H9 (cell line): ENCODE measurements around the gene KMT2C. TPM values are rescaled to one million over a fixed set of nuclear protein-coding genes. Genes with fewer than 3 reads are reported as not detected.

Experiments
- DNase-seq: peaks from one replicate; pipeline ENCODE4 v3.0.0-alpha.2; 2017
- H2AFZ ChIP-seq: one replicate; pipeline ENCODE4 v1.6.1; 2013; ENCODE audit warnings: mild to moderate bottlenecking, low read length, control low read depth, moderate library complexity
- H2AK5ac ChIP-seq: 2 replicates; pipeline ENCODE4 v1.6.1; 2013; ENCODE audit warnings: low read length, control low read depth, mixed read lengths; ENCODE audit not compliant: insufficient read length
- H2BK120ac ChIP-seq: one replicate; pipeline ENCODE4 v1.6.1; 2013; ENCODE audit warnings: low read depth, mild to moderate bottlenecking, low read length, control low read depth, inconsistent platforms; ENCODE audit not compliant: poor library complexity, severe bottlenecking
- H2BK12ac ChIP-seq: 2 replicates; pipeline ENCODE4 v1.6.1; 2013; ENCODE audit warnings: low read length, control low read depth, mixed read lengths, low read depth; ENCODE audit not compliant: insufficient read length
- H2BK15ac ChIP-seq: 2 replicates; pipeline ENCODE4 v1.6.1; 2013; ENCODE audit warnings: low read depth, low read length, control low read depth
- H2BK20ac ChIP-seq: one replicate; pipeline ENCODE4 v1.6.1; 2013; ENCODE audit warnings: low read depth, mild to moderate bottlenecking, low read length, control low read depth, inconsistent platforms; ENCODE audit not compliant: poor library complexity, severe bottlenecking
- H2BK5ac ChIP-seq: 2 replicates; pipeline ENCODE4 v1.6.1; 2013; ENCODE audit warnings: low read length, control low read depth, mixed read lengths; ENCODE audit not compliant: insufficient read length
- H3K14ac ChIP-seq: 2 replicates; pipeline ENCODE4 v1.6.1; 2013; ENCODE audit warnings: low read length, control low read depth; ENCODE audit not compliant: insufficient read depth
- H3K18ac ChIP-seq: 2 replicates; pipeline ENCODE4 v1.6.1; 2013; ENCODE audit warnings: low read depth, mild to moderate bottlenecking, mixed read lengths, low read length, control low read depth; ENCODE audit not compliant: insufficient read length
- H3K23ac ChIP-seq: 2 replicates; pipeline ENCODE4 v1.6.1; 2013; ENCODE audit warnings: low read length, control low read depth, mixed read lengths, low read depth; ENCODE audit not compliant: insufficient read length
- H3K23me2 ChIP-seq: 2 replicates; pipeline ENCODE4 v1.6.1; 2013; ENCODE audit warnings: low read depth, mild to moderate bottlenecking, mixed read lengths, low read length, control low read depth; ENCODE audit not compliant: insufficient read length, poor library complexity, severe bottlenecking
- H3K27ac ChIP-seq: 2 replicates; pipeline ENCODE4 v1.5.1; 2013; ENCODE audit warnings: low read length, control low read depth, mixed read lengths, low read depth; ENCODE audit not compliant: insufficient read length
- H3K27me3 ChIP-seq: 2 replicates; pipeline ENCODE4 v1.6.1; 2013; ENCODE audit warnings: low read length, control low read depth, inconsistent platforms; ENCODE audit not compliant: insufficient read depth
- H3K4ac ChIP-seq: 2 replicates; pipeline ENCODE4 v1.6.1; 2013; ENCODE audit warnings: low read depth, mild to moderate bottlenecking, control low read depth, inconsistent platforms, low read length, moderate library complexity
- H3K4me1 ChIP-seq: 2 replicates; pipeline ENCODE4 v1.6.1; 2013; ENCODE audit warnings: low read length, control low read depth, inconsistent platforms; ENCODE audit not compliant: insufficient read depth
- H3K4me2 ChIP-seq: 2 replicates; pipeline ENCODE4 v1.6.1; 2013; ENCODE audit warnings: low read length, control low read depth, mixed read lengths; ENCODE audit not compliant: insufficient read length, insufficient read depth
- H3K56ac ChIP-seq: 2 replicates; pipeline ENCODE4 v1.6.1; 2013; ENCODE audit warnings: low read depth, mild to moderate bottlenecking, mixed read lengths, low read length, control low read depth; ENCODE audit not compliant: insufficient read length
- H3K79me1 ChIP-seq: 2 replicates; pipeline ENCODE4 v1.6.1; 2013; ENCODE audit warnings: low read depth, mild to moderate bottlenecking, moderate library complexity, low read length, control low read depth, inconsistent platforms; ENCODE audit not compliant: insufficient read depth, poor library complexity, severe bottlenecking
- H3K79me2 ChIP-seq: 2 replicates; pipeline ENCODE4 v1.6.1; 2013; ENCODE audit warnings: low read length, control low read depth, inconsistent platforms; ENCODE audit not compliant: insufficient read depth
- H3K9ac ChIP-seq: 2 replicates; pipeline ENCODE4 v1.6.1; 2013; ENCODE audit warnings: low read length, control low read depth, mixed read lengths; ENCODE audit not compliant: insufficient read length; ENCODE audit errors: extremely low read depth
- H3K9me3 ChIP-seq: one replicate; pipeline ENCODE4 v1.6.1; 2013; ENCODE audit warnings: low read depth, low read length, inconsistent platforms; ENCODE audit not compliant: control insufficient read depth
- H3T11ph ChIP-seq: one replicate; pipeline ENCODE4 v1.6.1; 2013; ENCODE audit warnings: mild to moderate bottlenecking, low read length, control low read depth, inconsistent platforms
- H4K20me1 ChIP-seq: one replicate; pipeline ENCODE4 v1.6.1; 2013; ENCODE audit not compliant: control insufficient read depth, insufficient read length, insufficient read depth
- H4K5ac ChIP-seq: 2 replicates; pipeline ENCODE4 v1.6.1; 2013; ENCODE audit warnings: low read depth, mild to moderate bottlenecking, mixed read lengths, low read length, control low read depth; ENCODE audit not compliant: insufficient read length
- H4K8ac ChIP-seq: replicated peaks from 2 replicates; pipeline ENCODE4 v1.6.1; 2013; ENCODE audit warnings: low read length, control low read depth, mixed read lengths, low read depth; ENCODE audit not compliant: insufficient read length
- H4K91ac ChIP-seq: 2 replicates; pipeline ENCODE4 v1.6.1; 2013; ENCODE audit warnings: low read depth, mild to moderate bottlenecking, moderate library complexity, mixed read lengths, low read length, control low read depth; ENCODE audit not compliant: insufficient read length
- H3K27ac Mint-ChIP-seq, 3 experiments: 2 replicates in 2 of 3; 3 replicates in 1 of 3; pipeline ENCODE4 v1.8.0; 2020 to 2021; ENCODE audit warnings: mixed read lengths in 3 of 3, mild to moderate bottlenecking in 1 of 3, moderate library complexity in 1 of 3
- H3K27me3 Mint-ChIP-seq: 2 replicates; pipeline ENCODE4 v1.8.0; 2021; ENCODE audit warnings: low read depth, mild to moderate bottlenecking, moderate library complexity, mixed read lengths
- H3K36me3 Mint-ChIP-seq, 3 experiments: 2 replicates in 2 of 3; 3 replicates in 1 of 3; pipeline ENCODE4 v1.8.0; 2020 to 2021; ENCODE audit warnings: low read depth in 3 of 3, mixed read lengths in 3 of 3; ENCODE audit not compliant: insufficient read depth in 1 of 3
- H3K4me1 Mint-ChIP-seq, 2 experiments: 2 replicates each; pipeline ENCODE4 v1.8.0; 2020; ENCODE audit warnings: mixed read lengths in 2 of 2
- H3K4me3 Mint-ChIP-seq, 2 experiments: 2 replicates in 1 of 2; 3 replicates in 1 of 2; pipeline ENCODE4 v1.8.0; 2020 to 2021; ENCODE audit warnings: mild to moderate bottlenecking in 2 of 2, mixed read lengths in 2 of 2, moderate library complexity in 1 of 2
- H3K9me3 Mint-ChIP-seq, 2 experiments: 2 replicates in 1 of 2; 3 replicates in 1 of 2; pipeline ENCODE4 v1.8.0; 2020; ENCODE audit warnings: mild to moderate bottlenecking in 2 of 2, mixed read lengths in 2 of 2, moderate library complexity in 1 of 2
- CTCF ChIP-seq: fragments of 200-600 bp; sonication (generic); conservative IDR thresholded peaks from 3 replicates; pipeline ENCODE4 v1.8.0; 2021; ENCODE audit warnings: antibody characterized with exemption, mild to moderate bottlenecking
- WGBS: extraction: QIAGEN DNeasy Blood & Tissue Kit; methylation state at CpG from one replicate; pipeline ENCODE4 v1.1.7; 2013; ENCODE audit warnings: missing lambda C conversion rate, low lambda C conversion rate, mixed read lengths; ENCODE audit not compliant: insufficient read length; ENCODE audit errors: extremely low coverage; 5-methylcytosine and 5-hydroxymethylcytosine counted together
- total RNA-seq: library from RNA; stranded (reverse); gene quantifications from 2 replicates; pipeline ENCODE4 v1.2.1, GENCODE V29; 2021

The KMT2C gene
- total RNA-seq, 1 experiment from 2014 or later: 32.2 TPM

GRCh38 chr7:152089183-152089582 lies 346.6 kb downstream of the KMT2C start:
- Mint-ChIP-seq H3K9me3 (peaks cover 15 to 17% of the 10 kb centered on the region in 2 experiments), H3K27me3 (no peaks in the 10 kb centered on the region), H3K27ac (no peak overlapping the region), H3K4me3 (no peak overlapping the region), H3K36me3 (peaks cover 15 to 18% (median 17%) of the 10 kb centered on the region in 3 experiments), H3K4me1 (peaks cover 7 to 12% of the 10 kb centered on the region in 2 experiments)
- no peak for DNase-seq
- Histone ChIP-seq H2BK120ac (no peak overlapping the region), H2BK12ac (no peak overlapping the region), H3K9ac (no peak overlapping the region), H4K5ac (no peak overlapping the region), H4K91ac (no peak overlapping the region), H3K4me1 (no peaks in the 10 kb centered on the region; the same call in 1 of the 2 replicates), H3K27ac (no peak overlapping the region), H3K9me3 (peaks cover 6% of the 10 kb centered on the region), H3K14ac (no peak overlapping the region), H2BK15ac (no peak overlapping the region), H3K4me2 (no peak overlapping the region), H2AK5ac (no peak overlapping the region), H2BK20ac (no peak overlapping the region), H3K79me2 (no peaks in the 10 kb centered on the region; the same call in 1 of the 2 replicates), H4K20me1 (no peaks in the 10 kb centered on the region), H3T11ph (no peak overlapping the region), H3K18ac (no peak overlapping the region), H3K79me1 (no peaks in the 10 kb centered on the region), H2AFZ (no peak overlapping the region), H3K56ac (no peak overlapping the region), H2BK5ac (no peak overlapping the region), H3K23ac (no peak overlapping the region), H3K23me2 (no peaks in the 10 kb centered on the region), H3K27me3 (no peaks in the 10 kb centered on the region), H3K4ac (no peak overlapping the region), H4K8ac (no peak overlapping the region)
- no peak for TF ChIP-seq CTCF
- WGBS: no CpG with 5 or more reads among the region's 7 CpGs
